NCI-H2081 treated with DMSO at 0.1 percent for 48 hours (cell line): ENCODE measurements around the gene WDFY3.
A peak's percentile ranks its signal among the peaks of the same experiment; 100 is the strongest.

Experiments used
- DNase-seq: peaks from one replicate; lab custom pipeline; 2025; lab: John Stamatoyannopoulos, UW

The WDFY3 gene

DNA sequence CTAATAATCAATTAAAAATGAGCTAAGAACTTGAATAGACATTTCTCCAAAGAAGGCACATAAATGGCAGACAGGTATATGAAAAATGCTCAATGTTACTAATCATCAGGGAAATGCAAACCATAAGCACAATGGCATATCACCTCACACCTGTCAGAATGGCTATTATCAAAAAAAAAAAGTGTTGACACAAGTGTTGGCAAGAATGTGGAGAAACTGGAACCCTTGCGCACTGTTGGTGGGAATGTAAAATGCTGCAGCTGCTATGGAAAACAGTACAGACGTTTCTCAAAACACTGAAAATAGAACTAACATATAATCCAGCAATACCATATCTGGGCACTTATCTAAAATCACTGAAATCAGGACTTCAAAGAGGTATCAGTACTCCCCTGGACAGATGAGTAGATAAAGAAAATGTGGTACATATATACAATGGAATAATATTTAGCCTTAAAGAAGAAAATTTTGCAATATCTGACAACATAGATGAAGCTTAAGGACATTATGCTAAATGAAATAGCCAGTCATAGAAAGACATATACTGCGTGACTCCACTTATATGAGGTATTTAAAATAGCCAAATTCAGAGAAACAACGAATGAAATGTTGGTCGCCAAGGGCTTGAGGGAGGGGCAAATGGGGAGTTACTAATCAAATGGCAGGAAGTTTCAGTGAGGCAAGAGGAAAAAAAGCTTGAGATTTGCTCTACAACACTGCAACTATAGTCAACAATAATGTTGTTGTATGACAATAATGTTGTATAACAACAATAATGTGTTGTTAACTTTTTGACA, 175.5 kb downstream of the WDFY3 start:
- peak; percentile 3 for DNase-seq

DNA sequence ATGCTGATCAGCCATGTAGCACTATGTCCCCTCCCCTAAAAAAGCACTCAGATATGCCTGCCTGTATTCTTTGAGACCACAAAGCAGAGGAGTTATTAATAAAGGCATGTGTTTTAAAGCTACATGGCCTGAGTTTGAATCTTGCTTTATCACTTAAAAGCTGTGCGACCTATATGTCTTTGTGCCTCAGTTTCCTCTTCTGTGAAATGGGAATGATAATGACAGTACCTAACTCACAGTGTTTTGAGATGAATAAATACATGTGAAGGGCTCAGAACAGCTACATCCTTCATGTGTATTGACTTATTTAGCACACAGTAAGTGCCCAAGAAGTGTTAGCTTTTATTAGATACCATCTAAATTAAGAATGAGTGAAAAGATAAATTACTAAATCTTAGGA, 180.0 kb downstream of the WDFY3 start:
- DNase-seq = no peak

DNA sequence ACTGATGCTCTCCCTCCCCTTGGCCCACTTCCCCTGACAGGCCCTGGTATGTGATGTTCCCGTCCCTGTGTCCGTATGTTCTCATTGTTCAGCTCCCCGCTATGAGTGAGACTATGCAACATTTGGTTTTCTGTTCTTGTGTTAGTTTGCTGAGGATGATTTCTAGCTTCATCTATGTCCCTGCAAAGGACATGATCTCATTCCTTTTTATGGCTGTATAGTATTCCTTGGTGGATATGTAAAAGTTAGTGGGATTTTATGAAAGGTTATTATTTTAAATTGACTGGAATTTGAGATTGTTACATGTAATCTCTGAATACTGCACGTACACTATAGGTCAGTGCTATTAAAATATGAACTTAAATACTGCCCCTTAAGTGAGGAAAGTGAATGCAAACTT, 184.0 kb downstream of the WDFY3 start:
- no peak for DNase-seq

DNA sequence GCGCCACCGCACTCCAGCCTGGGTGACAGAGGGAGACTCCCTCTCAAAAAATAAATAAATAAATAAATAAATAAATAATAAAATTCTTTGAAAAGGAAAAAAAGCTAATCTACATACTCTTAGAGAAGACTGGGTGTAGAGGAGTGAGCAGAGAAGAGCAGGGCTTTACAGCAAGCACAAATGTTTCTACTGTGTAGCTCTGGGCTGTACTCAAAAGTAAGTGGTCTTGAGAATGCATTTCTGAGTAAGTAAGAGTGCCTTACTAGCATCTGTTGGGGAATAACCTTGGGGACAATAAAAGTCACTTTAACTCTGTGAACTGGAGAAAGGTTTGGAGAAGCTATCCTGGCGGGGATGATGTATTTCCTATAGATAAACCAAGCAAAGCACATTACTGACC, 185.8 kb downstream of the WDFY3 start:
- DNase-seq = no peak

DNA sequence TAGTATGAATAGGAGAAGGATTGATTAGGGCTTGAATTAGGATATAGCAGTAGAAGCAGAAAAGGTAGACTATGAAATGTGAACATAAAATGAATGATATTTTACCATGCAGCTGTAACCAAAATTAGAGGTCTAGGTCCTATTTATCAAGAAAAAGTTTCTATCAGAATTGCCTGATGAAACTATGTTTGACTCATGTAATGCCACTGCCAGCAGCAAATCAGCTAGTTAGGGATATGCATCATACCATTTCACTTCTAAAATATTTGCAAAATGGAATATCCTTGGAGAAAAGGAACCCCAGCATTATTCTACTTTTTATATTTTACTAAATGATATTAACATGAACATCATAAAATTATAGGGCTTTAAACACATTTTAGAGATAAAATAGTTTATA, 188.4 kb downstream of the WDFY3 start:
- DNase-seq = no peak

DNA sequence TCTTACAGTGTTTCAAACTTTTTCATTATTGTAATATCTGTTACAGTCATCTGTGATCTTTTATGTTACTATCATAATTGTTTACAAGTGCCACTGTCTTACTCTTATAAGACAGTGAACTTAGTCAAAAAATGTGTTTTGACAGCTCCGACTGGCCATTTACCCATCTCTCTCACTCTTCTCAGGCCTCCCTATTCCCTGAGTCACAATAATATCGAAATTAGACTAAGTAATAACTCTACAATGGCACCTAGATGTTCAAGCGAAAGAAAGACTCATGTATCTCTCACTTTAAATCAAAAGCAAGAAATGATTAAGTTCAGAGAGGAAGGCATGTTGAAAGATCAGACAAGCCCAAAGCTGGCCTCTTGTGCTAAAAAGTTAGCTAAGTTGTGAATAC, 199.3 kb downstream of the WDFY3 start:
- no peak for DNase-seq

DNA sequence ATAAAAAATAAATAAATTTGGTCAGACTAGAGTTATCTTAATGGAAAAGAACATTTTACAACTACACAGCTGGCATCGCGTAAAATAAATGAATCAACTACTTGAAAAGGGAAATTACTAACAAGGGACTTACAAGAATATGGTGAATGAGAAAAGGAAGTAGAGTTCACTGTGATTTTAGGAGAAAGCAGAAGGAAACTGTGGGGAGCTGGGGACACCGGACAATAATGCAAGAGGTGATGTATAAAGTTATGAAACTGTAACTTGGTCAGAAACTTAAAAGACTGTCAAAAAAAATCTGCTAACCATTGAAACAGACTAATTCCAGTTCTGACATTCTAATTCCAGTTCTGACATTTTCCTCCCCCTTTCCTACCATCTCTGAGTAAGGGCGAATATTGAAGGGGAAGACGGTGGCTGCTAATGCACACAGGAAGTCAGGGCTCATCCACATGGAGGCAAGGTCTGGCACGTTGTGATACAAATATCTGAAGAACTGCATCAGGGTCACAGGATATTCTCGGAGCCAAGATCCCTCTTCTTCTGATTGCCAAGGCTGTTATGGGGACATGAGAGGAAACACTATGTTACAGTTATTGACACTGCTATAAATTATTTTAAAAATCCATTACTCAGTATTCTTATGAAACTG, 213.0 kb downstream of the WDFY3 start:
- no peak for DNase-seq

DNA sequence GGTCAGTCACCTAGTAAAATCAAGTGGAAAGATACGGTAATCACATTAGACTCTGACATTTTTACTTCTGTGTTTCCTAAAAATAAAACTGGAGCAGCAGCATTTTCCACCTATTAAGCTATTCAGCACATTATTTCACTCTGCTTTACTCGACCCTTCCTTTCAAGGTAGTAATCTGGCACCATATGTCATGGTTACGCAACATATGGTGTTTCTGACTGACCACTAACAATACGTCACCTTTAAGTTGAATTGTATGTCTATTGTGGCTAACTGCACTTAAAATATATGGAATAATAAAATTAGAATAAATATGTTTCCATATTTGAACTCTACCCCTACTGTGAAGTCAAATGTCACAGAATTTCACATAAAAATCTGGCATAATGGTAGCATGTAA, 214.8 kb downstream of the WDFY3 start:
- no peak for DNase-seq

DNA sequence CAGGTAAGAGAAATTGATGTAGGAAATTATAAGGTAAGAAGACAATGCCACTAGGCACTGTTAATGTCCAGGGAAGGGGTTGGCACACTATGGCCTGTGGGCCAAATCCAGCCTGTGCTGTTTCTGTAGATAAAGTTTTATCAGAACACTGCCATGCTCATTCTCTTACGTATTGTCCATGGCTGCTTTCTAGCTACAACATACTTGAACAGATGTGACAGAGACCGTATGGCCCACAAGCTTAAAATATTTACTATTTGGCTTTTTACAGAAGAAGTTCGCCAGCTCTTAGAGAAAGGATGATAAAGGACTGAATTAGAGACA, 215.6 kb downstream of the WDFY3 start:
- no peak for DNase-seq

DNA sequence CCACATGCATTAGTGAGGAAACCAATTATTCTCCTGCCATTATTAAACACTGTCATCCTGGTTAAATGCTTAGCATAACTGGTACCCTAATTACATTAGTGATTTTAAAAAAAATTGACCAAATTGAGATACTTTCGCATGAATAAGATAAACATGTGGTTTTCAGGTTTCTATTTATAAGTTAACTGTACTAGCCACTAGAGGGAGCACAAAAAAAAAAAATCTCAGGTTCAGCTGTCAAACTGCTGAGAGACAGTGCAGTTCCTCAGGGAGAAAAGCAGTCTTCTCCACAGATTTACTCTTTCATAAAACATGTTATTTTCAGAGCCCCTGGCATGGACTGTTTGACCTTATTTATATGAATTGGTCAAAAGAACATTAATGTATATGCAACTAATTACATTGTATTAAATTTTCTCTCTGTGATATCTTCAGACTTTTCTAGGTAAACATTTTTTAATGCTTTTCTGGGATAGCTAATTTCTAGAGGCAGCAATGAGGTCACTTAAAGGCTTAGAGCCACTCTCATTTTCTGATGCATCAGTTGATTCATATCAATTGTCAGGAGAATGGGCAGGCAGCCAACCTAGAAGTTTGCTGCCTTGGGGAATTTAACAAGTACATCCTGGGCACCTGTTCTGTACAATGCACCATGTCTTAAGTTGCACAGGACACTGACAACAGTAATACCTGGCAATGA, 216.1 kb downstream of the WDFY3 start:
- DNase-seq = no peak

DNA sequence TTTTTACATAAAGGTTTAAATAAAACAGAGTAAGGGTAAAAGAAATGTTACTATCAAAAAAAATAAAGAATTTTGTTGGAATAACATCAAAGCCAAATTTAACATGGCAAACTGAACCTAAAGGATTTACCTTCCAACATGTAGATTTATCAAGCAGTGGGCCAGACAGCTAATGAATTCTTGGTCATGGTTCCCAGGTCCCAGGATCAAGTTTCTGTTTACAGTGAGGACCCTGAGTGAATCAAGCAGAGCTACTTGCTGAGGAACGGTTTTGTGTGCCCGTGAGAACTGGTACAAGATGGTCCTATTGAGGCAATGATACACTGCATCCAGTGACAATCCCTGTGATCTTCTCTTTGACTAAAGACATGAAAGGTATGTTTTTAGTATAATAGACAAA, 226.4 kb downstream of the WDFY3 start:
- DNase-seq = no peak

DNA sequence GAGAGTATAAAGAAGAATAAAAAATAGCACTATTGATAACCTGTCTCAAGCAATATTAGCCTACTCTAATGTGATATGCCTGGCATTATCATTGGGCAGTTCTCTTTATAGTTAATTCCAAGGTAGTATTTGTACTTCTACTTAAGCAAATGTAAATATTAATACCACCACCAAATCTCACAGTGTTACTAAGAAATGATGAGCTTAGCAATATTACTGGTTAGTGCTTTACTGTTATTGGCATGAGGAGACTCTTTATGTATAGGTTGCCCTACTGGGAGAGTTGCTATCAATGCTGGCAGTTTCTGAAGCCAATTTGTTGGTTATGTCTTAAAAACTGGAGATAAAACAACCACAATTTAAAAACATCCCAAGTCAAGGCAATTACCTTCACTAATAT, 227.9 kb downstream of the WDFY3 start:
- DNase-seq = no peak

DNA sequence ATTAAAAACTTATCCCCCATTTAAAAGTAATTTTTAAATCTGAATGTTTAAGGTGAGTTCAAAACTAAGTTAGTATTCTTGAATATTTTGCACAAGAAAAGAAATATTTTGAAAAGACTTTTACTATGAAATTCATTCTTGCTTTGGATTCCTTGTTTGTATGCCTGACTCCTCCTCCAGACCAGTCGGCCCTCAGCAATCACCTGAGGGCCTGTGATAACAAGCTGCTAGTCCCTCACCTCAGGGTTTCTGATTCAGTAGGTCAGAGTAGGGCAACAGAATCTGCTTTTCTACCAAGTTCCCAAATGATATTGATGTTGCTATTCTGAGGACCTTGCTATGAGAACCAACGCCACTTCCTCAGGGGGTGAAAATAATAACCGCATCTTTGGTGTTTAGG, 228.8 kb downstream of the WDFY3 start:
- no peak for DNase-seq

DNA sequence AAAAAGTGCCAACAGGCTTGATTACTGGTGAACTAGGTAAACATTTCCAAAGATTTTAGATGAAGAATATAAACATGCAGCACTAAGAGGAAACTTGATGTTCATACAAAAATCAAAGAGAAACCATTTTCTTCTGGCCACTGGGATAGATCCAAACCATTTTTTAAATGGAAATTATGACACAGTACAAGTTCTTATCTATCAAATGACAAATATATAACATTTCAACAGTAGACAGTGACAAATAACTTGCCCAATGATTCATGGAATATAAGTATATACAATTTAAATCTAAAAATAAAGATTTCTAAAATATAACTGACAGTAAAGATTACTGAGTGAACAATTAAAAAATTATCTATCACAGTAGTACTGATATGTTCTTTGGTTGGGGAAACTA, 232.5 kb downstream of the WDFY3 start:
- no peak for DNase-seq

DNA sequence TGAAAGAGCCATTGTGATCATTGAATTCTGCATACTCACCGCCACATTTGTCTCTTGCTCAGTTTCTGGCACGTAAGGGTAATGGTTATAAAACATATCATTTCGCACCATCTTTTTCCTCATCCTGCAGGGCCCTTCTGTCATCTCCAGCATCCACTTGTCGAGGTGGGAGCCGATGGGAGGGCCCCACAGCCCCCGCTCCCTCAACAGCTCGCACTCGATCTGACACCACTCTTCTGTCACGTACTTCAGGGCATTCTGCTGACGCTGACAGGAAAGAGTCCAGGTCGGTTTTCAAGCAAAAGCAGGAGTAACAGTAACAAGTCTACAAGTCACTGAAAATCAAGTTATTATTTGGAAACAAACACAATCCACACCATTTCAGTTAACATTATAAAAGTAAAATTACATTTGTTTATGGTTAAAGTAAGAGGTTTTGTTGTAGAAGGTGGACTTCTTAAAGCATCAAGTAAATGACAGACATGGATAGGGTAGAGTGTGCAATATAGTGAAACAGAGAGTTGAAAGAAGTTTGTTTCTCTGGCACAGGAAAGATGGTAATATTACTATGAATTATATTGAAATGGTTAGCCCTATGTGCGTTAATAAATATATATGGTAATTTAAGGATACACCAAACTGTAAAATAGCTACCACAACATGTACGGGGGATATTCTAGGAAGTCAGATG, 233.0 kb downstream of the WDFY3 start:
- DNase-seq = no peak

DNA sequence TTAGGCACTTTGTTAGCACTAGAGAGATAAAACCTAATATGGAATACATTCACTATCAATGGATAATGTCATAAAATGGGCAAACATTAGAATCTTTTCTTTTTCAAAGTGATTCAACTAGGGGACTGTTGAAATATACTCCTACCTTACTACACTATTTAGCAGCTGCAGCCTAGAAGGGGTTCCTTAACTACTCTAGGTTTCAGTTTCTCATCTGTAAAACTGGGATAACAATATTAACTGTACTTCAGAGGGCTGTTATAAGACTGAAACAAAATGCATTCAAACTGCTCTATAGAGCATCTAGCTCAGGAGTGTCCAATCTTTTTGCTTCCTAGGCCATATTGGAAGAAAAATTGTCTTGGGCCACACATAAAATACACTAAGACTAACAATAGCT, 236.1 kb downstream of the WDFY3 start:
- no peak for DNase-seq

DNA sequence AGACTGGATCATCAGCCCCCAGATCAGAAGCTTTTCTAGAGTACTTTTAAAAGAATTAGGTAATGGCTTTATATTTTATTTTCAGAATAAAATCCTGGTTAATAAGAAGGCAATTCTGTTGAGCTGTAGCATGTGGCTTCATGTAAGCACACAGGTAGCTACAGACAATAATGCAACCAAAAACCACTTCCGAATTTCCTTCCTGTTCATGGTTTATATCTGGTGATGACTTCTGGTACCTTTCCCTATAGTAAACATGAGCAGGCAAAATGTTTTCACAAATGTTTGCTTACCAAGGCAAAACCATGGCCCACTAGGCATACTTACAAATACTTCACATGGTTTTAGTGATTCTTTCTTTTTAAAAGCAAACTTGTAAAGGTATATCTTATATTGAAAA, 239.0 kb downstream of the WDFY3 start:
- no peak for DNase-seq

DNA sequence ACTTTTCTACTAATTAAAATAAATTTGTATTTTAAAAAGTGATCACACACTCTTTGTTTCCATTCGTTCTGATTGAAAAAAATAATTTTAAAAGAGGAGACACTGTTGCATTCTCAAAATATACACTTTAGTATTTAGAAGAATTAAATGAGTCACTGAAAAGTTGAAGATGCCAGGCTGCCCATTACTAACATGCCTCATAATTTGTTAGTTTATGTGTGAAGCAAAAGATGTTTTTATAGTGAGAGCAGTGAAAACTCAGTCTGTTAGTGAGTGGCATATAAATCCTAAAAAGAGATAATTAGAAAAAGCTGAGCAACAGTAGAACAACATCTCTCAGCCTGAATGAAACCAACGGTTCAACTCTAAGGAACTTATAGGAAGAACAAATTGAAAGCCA, 240.1 kb downstream of the WDFY3 start:
- no peak for DNase-seq

DNA sequence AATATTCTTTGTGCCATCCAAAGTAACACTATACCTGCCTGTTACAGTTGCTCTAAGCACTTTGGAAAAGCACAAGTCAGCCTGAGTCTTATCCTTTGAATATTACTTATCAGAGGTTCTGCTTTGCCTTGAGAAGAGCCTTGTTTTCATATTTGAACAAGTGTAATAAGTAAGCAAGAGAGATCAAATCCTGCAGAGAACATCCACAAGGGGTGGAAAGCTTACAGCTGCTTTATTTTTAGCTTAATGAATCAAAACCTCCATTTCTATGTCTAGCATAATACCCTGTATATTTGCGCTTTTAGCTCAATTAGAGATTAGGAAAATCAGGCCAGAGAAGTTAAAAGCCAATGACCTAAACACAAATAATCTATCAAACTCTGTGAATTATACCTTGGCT, 243.8 kb downstream of the WDFY3 start:
- no peak for DNase-seq

DNA sequence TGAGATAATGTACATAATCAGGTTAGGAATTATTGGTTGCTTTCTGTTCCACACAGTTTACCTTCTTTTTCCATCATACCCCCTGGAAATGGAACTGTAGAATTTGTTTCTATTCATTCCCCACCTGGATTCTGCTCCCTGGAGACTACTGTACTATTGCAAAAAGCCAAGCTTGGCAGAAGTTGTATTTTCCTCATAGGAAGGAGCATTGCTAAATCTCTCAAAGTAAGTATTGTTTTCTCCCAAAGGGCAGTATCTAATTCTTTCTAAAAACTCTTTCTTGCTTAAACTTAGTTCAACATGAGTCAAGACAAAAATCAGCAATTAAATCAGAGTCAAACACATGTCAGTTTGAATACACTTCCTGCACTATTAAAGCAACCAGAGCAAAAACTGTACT, 247.4 kb downstream of the WDFY3 start:
- no peak for DNase-seq

DNA sequence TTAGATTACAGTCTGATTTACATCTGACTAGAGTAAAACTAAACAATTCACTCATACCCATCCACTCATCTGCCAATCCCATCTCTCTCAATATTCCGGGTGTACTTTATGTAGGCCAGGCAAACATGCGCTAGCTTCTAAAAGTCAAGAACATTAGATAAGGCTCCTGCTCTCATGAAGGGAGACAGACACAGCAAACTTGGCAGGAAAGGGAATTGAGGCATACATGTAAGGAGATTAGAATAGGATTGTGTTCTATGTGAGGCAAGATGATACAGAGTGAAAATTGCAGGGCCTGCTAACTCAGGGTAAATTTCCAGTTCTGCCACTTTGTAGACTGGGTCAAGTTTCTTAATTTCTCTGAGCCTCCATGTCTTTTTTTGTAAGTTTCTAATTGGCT, 247.8 kb downstream of the WDFY3 start:
- DNase-seq = no peak

DNA sequence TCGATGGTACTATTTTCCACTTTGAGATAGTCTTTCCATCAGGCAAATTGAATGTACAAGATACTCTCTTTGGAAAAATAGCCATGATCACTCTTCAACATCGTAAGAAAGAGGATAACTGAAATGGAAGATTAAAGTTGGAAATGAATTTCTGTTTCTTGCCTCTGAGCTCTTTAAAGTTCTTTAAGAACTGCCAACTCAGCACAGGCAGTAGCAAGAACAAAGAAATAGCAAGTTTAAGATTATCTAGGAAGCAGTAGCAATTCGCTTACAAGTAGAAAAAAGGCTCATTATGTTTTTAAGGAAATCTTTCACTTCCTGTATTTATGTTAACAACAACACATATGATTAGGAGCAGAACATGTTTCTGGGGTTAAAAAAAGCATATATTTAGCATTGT, 255.9 kb downstream of the WDFY3 start:
- no peak for DNase-seq
